Measurements from ENCODE around the gene EGFLAM.
A peak's percentile ranks its signal among the peaks of the same experiment; 100 is the strongest.

The EGFLAM gene

GRCh38 chr5:38258319-38259061 lies at the start of gene EGFLAM:
EGFLAM (plus strand) TSS chr5:38258559; CDS start chr5:38258755, 196 bp downstream.
- DNase-seq = peak; percentile 28 to 59

GRCh38 chr5:38208782-38209378 lies 49.5 kb upstream of the EGFLAM start:
- DNase-seq = peak; percentile 70 to 74

GRCh38 chr5:38210676-38211353 lies 47.5 kb upstream of the EGFLAM start:
- no peak for DNase-seq

GRCh38 chr5:38211354-38211710 lies 47.0 kb upstream of the EGFLAM start:
- no peak for DNase-seq

- DNase-seq = no peak
Observed at GRCh38 chr5:38212307-38212706, 46.1 kb upstream of the EGFLAM start.

- no peak for DNase-seq
Observed at GRCh38 chr5:38226091-38226490, 32.3 kb upstream of the EGFLAM start.

GRCh38 chr5:38228914-38229313 lies 29.4 kb upstream of the EGFLAM start:
- DNase-seq = no peak

GRCh38 chr5:38234737-38235136 lies 23.6 kb upstream of the EGFLAM start:
- no peak for DNase-seq

- DNase-seq = no peak
Observed at GRCh38 chr5:38237681-38238080, 20.7 kb upstream of the EGFLAM start.

GRCh38 chr5:38240212-38240611 lies 18.1 kb upstream of the EGFLAM start:
- DNase-seq = no peak

- no peak for DNase-seq
Observed at GRCh38 chr5:38241655-38242054, 16.7 kb upstream of the EGFLAM start.

GRCh38 chr5:38245307-38245706 lies 13.1 kb upstream of the EGFLAM start:
- DNase-seq = no peak

GRCh38 chr5:38249301-38249700 lies 9.1 kb upstream of the EGFLAM start:
- DNase-seq = no peak

GRCh38 chr5:38249812-38250211 lies 8.5 kb upstream of the EGFLAM start:
- no peak for DNase-seq

- no peak for DNase-seq
Observed at GRCh38 chr5:38250763-38251448, 7.5 kb upstream of the EGFLAM start.

GRCh38 chr5:38253759-38254158 lies 4.6 kb upstream of the EGFLAM start:
- no peak for DNase-seq

- no peak for DNase-seq
Observed at GRCh38 chr5:38257308-38258041, 884 bp upstream of the EGFLAM start.

- DNase-seq = no peak
Observed at GRCh38 chr5:38258042-38258318, 379 bp upstream of the EGFLAM start.

GRCh38 chr5:38259062-38259808 lies 876 bp downstream of the EGFLAM start:
- DNase-seq = peak in 1 of 2 experiments; percentile 14

- no peak for DNase-seq
Observed at GRCh38 chr5:38259809-38260160, 1.4 kb downstream of the EGFLAM start.

GRCh38 chr5:38263983-38264382 lies 5.6 kb downstream of the EGFLAM start:
- DNase-seq = no peak

GRCh38 chr5:38265546-38266179 lies 7.3 kb downstream of the EGFLAM start:
- DNase-seq = peak; percentile 64 to 67
